LNCaP clone FGC (cell line): ENCODE results near the gene ZNF593OS.
A peak's percentile ranks its signal among the peaks of the same experiment; 100 is the strongest.

Experiments used
- DNase-seq: peaks from one replicate; pipeline ENCODE4 v3.0.0-alpha.2; 2011; ENCODE audit warnings: low read depth
- H3K4me3 ChIP-seq: 2 replicates; pipeline ENCODE4 v1.5.1; 2011; ENCODE audit warnings: mild to moderate bottlenecking, low read depth, low read length, control low read depth
- TF ChIP-seq, protein P1 (sequence below): IDR thresholded peaks from 2 replicates; pipeline ENCODE4 v1.5.1; 2012; ENCODE audit warnings: mild to moderate bottlenecking; ENCODE audit not compliant: control insufficient read depth, insufficient read depth; ENCODE audit errors: extremely low read depth

Gene ZNF593OS

DNA sequence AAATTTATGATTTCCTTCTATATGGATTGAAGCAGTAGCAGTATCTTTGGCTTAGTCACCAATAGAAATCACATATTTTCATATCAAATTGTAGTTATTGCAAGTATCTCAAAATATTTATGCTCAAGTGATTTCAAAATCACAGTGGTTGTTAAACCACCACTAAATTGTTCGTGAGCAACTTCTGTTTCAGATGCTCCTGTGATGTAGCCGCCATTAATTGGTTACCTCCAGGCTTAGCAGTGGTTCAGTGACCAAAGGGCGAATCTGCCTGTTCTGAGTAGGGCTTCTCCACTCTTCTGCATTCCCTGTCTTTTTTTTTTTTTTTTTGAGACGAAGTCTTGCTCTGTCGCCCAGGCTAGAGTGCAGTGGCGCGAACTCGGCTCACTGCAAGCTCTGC is 3.7 kb upstream of the ZNF593OS start:
- DNase-seq, result no peak
- TF ChIP-seq, protein P1, sequence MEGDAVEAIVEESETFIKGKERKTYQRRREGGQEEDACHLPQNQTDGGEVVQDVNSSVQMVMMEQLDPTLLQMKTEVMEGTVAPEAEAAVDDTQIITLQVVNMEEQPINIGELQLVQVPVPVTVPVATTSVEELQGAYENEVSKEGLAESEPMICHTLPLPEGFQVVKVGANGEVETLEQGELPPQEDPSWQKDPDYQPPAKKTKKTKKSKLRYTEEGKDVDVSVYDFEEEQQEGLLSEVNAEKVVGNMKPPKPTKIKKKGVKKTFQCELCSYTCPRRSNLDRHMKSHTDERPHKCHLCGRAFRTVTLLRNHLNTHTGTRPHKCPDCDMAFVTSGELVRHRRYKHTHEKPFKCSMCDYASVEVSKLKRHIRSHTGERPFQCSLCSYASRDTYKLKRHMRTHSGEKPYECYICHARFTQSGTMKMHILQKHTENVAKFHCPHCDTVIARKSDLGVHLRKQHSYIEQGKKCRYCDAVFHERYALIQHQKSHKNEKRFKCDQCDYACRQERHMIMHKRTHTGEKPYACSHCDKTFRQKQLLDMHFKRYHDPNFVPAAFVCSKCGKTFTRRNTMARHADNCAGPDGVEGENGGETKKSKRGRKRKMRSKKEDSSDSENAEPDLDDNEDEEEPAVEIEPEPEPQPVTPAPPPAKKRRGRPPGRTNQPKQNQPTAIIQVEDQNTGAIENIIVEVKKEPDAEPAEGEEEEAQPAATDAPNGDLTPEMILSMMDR, result no peak
- no peak overlapping the region for H3K4me3 ChIP-seq

DNA sequence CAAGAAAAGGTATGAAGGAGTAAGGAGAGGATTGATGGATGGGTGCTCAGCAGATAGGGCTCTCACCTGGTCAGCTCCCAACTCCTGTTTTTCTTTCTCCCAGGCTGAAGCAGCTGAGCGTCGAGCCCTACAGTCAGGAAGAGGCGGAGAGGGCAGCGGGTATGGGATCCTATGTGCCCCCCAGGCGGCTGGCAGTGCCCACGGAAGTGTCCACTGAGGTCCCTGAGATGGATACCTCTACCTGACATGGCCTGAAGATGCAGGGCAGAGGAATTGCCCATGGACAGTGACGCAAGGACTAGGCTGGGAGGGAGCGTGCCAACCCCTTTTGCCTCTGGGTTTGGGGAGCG is 1.2 kb downstream of the ZNF593OS start:
- TF ChIP-seq, protein P1, result no peak
- no peak for DNase-seq

DNA sequence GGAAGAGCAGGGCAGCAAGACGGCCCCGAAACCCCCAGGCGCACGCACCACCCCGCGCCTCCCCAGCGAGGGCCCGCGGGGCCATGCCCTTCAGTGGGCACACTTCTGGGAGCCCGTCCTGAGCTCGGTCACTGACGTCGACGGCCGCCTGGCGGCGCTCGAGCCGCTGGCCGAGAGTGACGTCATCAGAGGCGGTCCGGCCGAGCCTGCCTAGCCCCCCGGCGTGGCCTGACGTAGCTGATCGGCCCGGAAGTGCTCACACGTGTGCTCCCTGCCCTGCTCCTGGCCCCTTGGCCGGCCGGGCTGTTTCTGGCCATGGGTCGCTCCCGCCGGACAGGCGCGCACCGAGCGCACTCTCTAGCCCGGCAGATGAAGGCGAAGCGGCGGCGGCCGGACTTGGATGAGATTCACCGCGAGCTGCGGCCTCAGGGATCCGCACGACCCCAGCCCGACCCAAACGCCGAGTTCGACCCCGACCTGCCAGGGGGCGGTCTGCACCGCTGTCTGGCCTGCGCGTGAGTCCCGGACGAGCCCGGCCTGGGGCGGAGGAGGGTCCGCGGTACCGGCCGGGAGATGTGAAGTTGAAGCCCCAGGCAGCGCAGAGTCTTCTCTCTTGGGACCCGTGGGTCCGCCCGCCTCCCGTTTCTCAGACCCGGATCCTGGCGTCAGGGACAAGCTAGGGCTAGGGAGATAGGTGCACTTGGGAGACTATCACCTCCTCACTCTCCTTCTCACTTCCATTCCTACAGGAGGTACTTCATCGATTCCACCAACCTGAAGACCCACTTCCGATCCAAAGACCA is 1.8 kb downstream of the ZNF593OS start, which contains the start of gene ZNF593:
ZNF593 (plus strand) TSS at position 240 of the 803 bp plus-strand sequence; CDS start at position 316, 76 bp downstream.
- TF ChIP-seq, protein P1, result peak; percentile 80
- DNase-seq, result peak; percentile 39
- peak within 1 kb of the TSS; percentile 78 for H3K4me3 ChIP-seq

More for the DNA sequence above, 1.2 kb downstream of the ZNF593OS start:
- peak overlapping the region; percentile 78 for H3K4me3 ChIP-seq

DNA sequence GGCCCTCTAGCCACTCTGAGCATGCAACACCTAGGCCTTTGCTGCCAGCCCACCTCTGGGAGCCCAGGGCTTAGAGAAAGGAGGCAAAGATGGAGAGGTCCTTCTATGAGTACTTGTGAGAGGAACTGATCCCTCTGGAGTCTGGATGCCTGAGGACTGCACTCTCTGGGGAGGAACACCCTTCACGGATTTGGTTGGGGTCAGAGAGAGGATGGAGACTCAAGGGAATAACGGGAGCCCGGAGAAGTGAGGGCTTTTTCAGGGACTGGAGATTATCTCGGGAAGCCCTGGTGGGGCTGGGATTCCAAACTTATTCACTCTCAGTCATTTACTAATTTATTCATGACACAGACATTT is 2.5 kb downstream of the ZNF593OS start:
- TF ChIP-seq, protein P1, result no peak
- DNase-seq, result no peak
- peak overlapping the region; percentile 78 for H3K4me3 ChIP-seq

DNA sequence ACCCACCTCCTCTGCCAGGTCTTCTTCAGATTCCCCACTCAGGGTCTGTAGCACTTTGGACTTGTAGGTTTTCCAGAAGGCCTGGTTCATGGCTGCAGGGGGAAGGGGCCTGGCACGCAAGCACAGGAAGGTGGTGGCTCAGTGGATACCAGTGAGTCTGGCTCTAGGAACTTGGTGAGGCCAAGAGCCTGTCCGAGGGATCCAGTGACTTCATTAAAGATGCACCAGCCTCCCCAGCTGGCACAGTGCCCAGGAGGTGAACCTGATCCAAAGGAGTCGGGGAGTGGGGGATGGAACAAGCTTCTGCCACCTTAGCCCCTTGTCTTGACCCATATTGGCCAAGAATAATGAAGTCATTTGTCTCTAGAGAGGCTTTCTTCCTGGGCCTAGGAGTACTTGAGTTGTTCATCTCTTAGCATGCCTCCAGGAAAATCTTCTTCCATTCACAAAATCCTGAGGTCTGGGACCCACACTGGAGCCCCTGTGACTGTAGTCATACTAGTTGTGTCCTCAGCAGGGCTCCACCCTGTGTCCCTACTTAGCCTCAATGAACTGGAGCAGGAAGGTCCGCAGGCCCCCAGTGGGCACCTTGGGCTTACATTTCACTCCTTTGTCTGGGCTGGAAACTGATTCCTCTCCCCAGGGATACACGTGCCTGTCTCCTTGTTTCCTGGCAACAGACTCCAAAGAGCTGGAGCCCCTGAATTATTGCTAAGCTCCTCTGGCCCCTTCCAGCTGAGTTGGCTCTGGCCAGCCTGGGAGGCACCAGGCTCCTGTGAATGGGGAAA is 3.0 kb downstream of the ZNF593OS start, which contains the start of gene C1orf232:
C1orf232 (minus strand) TSS at position 554 of the 788 bp plus-strand sequence; CDS start at position 90, 464 bp downstream.
- H3K4me3 ChIP-seq, result peak within 1 kb of the TSS; percentile 78
- no peak for DNase-seq
- TF ChIP-seq, protein P1, result no peak

DNA sequence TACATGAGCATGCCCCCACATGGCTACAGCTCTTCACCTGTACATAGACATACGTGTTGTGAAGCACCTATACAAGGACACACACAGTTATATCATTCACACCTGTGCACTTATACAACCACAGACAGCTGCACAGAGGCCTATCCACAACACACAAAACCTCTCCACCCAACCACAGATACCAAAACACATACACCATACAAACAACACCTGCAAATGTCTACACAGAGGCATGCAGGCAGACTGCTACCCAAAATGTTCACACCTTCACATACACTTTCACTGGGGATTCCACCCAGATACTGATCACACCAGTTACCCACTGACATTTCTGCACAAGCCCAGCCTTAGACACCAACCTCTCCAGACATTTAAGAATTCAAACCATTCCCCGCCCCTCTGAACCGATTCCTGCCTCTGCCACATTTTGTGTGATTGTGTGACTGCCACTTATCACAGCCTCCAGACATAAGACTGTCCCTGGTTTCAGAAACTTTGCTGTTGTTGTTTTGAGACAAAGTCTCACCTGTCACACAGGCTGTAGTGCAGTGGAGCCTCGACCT is 4.8 kb downstream of the ZNF593OS start:
- no peak overlapping the region for H3K4me3 ChIP-seq
- TF ChIP-seq, protein P1, result no peak
- DNase-seq, result no peak
